ENCODE results near the gene SPRY2.
A peak's percentile ranks its signal among the peaks of the same experiment; 100 is the strongest.

Gene SPRY2

GRCh38 chr13:80336776-80337287 lies 4.1 kb downstream of the SPRY2 start:
- peak overlapping the region; percentile 98 for H3K27ac ChIP-seq (ENCODE audit: low read length)
- H3K4me1 ChIP-seq (ENCODE audit: control insufficient read depth in 1 of 2, insufficient read depth in 2 of 2, low read length in 2 of 2): no peaks in the 10 kb centered on the region
- H3K9me3 ChIP-seq (ENCODE audit: control insufficient read depth in 1 of 2, low read length in 2 of 2): no peaks in the 10 kb centered on the region
- H3K4me3 ChIP-seq (ENCODE audit: low read depth in 1 of 2, low read length in 2 of 2): peak overlapping the region; percentile 79 to 99
- H3K36me3 ChIP-seq (ENCODE audit: control insufficient read depth in 1 of 2, insufficient read depth in 2 of 2, low read length in 2 of 2): peaks cover 9 to 12% of the 10 kb centered on the region in 2 donors
- H3K27me3 ChIP-seq (ENCODE audit: low read depth, low read length): no peaks in the 10 kb centered on the region

- Histone ChIP-seq H3K9me3 (ENCODE audit: control insufficient read depth in 1 of 2, low read length in 2 of 2) (no peaks in the 10 kb centered on the region), H3K4me3 (ENCODE audit: low read depth in 1 of 2, low read length in 2 of 2) (peak overlapping the region; percentile 79 to 99), H3K27ac (ENCODE audit: low read length) (no peak overlapping the region), H3K4me1 (ENCODE audit: control insufficient read depth in 1 of 2, insufficient read depth in 2 of 2, low read length in 2 of 2) (no peaks in the 10 kb centered on the region), H3K27me3 (ENCODE audit: low read depth, low read length) (no peaks in the 10 kb centered on the region), H3K36me3 (ENCODE audit: control insufficient read depth in 1 of 2, insufficient read depth in 2 of 2, low read length in 2 of 2) (peaks cover 9 to 12% of the 10 kb centered on the region in 2 donors)
These were observed 4.6 kb downstream of the SPRY2 start for GRCh38 chr13:80336370-80336769.

- Histone ChIP-seq H3K36me3 (ENCODE audit: control insufficient read depth in 1 of 2, insufficient read depth in 2 of 2, low read length in 2 of 2) (peaks cover 9 to 12% of the 10 kb centered on the region in 2 donors), H3K4me3 (ENCODE audit: low read depth in 1 of 2, low read length in 2 of 2) (peak overlapping the region in 1 of 2 donors; percentile 0), H3K27ac (ENCODE audit: low read length) (peak overlapping the region; percentile 8), H3K4me1 (ENCODE audit: control insufficient read depth in 1 of 2, insufficient read depth in 2 of 2, low read length in 2 of 2) (no peaks in the 10 kb centered on the region), H3K9me3 (ENCODE audit: control insufficient read depth in 1 of 2, low read length in 2 of 2) (no peaks in the 10 kb centered on the region), H3K27me3 (ENCODE audit: low read depth, low read length) (no peaks in the 10 kb centered on the region)
These were observed 6.2 kb downstream of the SPRY2 start for GRCh38 chr13:80334597-80335260.

GRCh38 chr13:80331984-80332383 lies 8.9 kb downstream of the SPRY2 start:
- H3K4me1 ChIP-seq (ENCODE audit: control insufficient read depth in 1 of 2, insufficient read depth in 2 of 2, low read length in 2 of 2): no peaks in the 10 kb centered on the region
- no peaks in the 10 kb centered on the region for H3K9me3 ChIP-seq (ENCODE audit: control insufficient read depth in 1 of 2, low read length in 2 of 2)
- H3K4me3 ChIP-seq (ENCODE audit: low read depth in 1 of 2, low read length in 2 of 2): no peak overlapping the region
- no peak overlapping the region for H3K27ac ChIP-seq (ENCODE audit: low read length)
- peaks cover 4 to 9% of the 10 kb centered on the region in 2 donors for H3K36me3 ChIP-seq (ENCODE audit: control insufficient read depth in 1 of 2, insufficient read depth in 2 of 2, low read length in 2 of 2)
- H3K27me3 ChIP-seq (ENCODE audit: low read depth, low read length): no peaks in the 10 kb centered on the region

GRCh38 chr13:80329250-80329649 lies 11.7 kb downstream of the SPRY2 start:
- Histone ChIP-seq H3K9me3 (ENCODE audit: control insufficient read depth in 1 of 2, low read length in 2 of 2) (no peaks in the 10 kb centered on the region), H3K36me3 (ENCODE audit: control insufficient read depth in 1 of 2, insufficient read depth in 2 of 2, low read length in 2 of 2) (no peaks in the 10 kb centered on the region), H3K4me3 (ENCODE audit: low read depth in 1 of 2, low read length in 2 of 2) (no peak overlapping the region), H3K4me1 (ENCODE audit: control insufficient read depth in 1 of 2, insufficient read depth in 2 of 2, low read length in 2 of 2) (no peaks in the 10 kb centered on the region), H3K27ac (ENCODE audit: low read length) (no peak overlapping the region), H3K27me3 (ENCODE audit: low read depth, low read length) (no peaks in the 10 kb centered on the region)

DNA sequence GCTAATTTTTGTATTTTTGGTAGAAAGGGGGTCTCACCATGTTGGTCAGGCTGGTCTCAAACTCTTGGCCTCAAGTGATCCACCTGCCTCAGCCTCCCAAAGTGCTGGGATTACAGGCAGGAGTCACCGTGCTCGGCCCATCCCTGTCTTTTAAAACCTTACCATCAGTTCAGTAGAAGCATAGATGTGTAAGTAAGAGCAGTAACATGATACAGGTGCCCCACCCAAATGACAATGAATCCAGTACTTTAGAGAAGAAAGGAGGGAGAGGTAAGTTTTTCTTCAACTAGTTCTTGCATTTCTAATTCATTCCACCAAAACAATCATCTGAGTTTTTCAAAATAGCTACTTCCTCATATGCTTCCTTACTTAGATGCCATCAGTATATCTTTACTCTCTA lies 21.9 kb downstream of the SPRY2 start:
- Histone ChIP-seq H3K27ac (ENCODE audit: low read length) (no peak overlapping the region), H3K9me3 (ENCODE audit: control insufficient read depth in 1 of 2, low read length in 2 of 2) (no peaks in the 10 kb centered on the region), H3K4me1 (ENCODE audit: control insufficient read depth in 1 of 2, insufficient read depth in 2 of 2, low read length in 2 of 2) (no peaks in the 10 kb centered on the region), H3K36me3 (ENCODE audit: control insufficient read depth in 1 of 2, insufficient read depth in 2 of 2, low read length in 2 of 2) (no peaks in the 10 kb centered on the region), H3K4me3 (ENCODE audit: low read depth in 1 of 2, low read length in 2 of 2) (no peak overlapping the region), H3K27me3 (ENCODE audit: low read depth, low read length) (no peaks in the 10 kb centered on the region)

- H3K9me3 ChIP-seq (ENCODE audit: control insufficient read depth in 1 of 2, low read length in 2 of 2): no peaks in the 10 kb centered on the region
- H3K36me3 ChIP-seq (ENCODE audit: control insufficient read depth in 1 of 2, insufficient read depth in 2 of 2, low read length in 2 of 2): no peaks in the 10 kb centered on the region
- H3K4me3 ChIP-seq (ENCODE audit: low read depth in 1 of 2, low read length in 2 of 2): no peak overlapping the region
- no peaks in the 10 kb centered on the region for H3K27me3 ChIP-seq (ENCODE audit: low read depth, low read length)
- H3K27ac ChIP-seq (ENCODE audit: low read length): no peak overlapping the region
- no peaks in the 10 kb centered on the region for H3K4me1 ChIP-seq (ENCODE audit: control insufficient read depth in 1 of 2, insufficient read depth in 2 of 2, low read length in 2 of 2)
These were observed 25.9 kb downstream of the SPRY2 start for GRCh38 chr13:80314711-80315653.

DNA sequence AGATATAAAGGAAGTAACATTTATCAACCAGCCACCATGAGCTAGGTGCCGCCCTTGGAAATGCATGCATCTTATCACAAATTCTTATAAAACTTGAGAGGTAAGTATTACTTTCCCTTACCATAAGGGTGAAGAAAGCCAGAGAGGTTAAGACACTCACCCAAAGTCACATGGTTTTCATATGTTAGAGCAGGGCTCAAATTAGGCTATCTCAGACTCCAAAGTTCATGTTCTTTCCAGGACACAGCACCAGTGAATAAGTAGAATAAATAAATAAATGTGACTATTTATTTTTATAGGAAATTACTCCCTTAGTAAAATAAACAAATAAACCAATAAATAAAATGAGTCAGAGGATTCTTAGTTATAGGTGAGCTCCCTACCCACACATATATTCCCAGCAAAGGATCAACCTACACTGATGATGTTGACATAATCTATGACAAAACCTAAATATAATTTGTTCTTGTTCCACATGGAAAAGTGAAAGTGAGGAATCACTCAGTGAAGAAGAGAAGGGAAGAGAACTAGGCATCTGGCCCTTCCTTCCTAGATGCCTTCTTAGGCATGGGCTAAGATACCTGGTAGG lies 27.2 kb downstream of the SPRY2 start:
- Histone ChIP-seq H3K27me3 (ENCODE audit: low read depth, low read length) (no peaks in the 10 kb centered on the region), H3K36me3 (ENCODE audit: control insufficient read depth in 1 of 2, insufficient read depth in 2 of 2, low read length in 2 of 2) (no peaks in the 10 kb centered on the region), H3K4me3 (ENCODE audit: low read depth in 1 of 2, low read length in 2 of 2) (no peak overlapping the region), H3K9me3 (ENCODE audit: control insufficient read depth in 1 of 2, low read length in 2 of 2) (no peaks in the 10 kb centered on the region), H3K4me1 (ENCODE audit: control insufficient read depth in 1 of 2, insufficient read depth in 2 of 2, low read length in 2 of 2) (no peaks in the 10 kb centered on the region), H3K27ac (ENCODE audit: low read length) (no peak overlapping the region)

DNA sequence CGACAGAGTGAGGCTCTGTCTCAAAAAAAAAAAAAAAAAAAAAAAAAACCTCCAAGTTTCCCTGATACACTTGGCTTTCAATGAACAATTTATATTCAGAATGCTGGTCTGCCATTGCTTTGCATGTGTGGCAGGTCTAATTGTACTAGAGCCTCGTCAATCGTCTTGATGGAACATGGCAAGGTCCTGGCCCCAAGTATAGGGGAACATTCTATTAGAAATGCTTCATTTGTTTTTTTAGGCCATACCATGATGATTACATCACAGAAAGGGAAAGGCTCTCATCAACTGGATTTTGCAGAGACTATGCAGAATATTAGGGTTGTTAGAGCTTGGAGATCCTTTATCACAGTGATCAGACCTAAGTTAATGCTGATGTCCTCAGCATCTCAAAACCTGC lies 28.0 kb downstream of the SPRY2 start:
- no peaks in the 10 kb centered on the region for H3K4me1 ChIP-seq (ENCODE audit: control insufficient read depth in 1 of 2, insufficient read depth in 2 of 2, low read length in 2 of 2)
- H3K4me3 ChIP-seq (ENCODE audit: low read depth in 1 of 2, low read length in 2 of 2): no peak overlapping the region
- no peaks in the 10 kb centered on the region for H3K9me3 ChIP-seq (ENCODE audit: control insufficient read depth in 1 of 2, low read length in 2 of 2)
- no peaks in the 10 kb centered on the region for H3K27me3 ChIP-seq (ENCODE audit: low read depth, low read length)
- H3K27ac ChIP-seq (ENCODE audit: low read length): no peak overlapping the region
- H3K36me3 ChIP-seq (ENCODE audit: control insufficient read depth in 1 of 2, insufficient read depth in 2 of 2, low read length in 2 of 2): no peaks in the 10 kb centered on the region

DNA sequence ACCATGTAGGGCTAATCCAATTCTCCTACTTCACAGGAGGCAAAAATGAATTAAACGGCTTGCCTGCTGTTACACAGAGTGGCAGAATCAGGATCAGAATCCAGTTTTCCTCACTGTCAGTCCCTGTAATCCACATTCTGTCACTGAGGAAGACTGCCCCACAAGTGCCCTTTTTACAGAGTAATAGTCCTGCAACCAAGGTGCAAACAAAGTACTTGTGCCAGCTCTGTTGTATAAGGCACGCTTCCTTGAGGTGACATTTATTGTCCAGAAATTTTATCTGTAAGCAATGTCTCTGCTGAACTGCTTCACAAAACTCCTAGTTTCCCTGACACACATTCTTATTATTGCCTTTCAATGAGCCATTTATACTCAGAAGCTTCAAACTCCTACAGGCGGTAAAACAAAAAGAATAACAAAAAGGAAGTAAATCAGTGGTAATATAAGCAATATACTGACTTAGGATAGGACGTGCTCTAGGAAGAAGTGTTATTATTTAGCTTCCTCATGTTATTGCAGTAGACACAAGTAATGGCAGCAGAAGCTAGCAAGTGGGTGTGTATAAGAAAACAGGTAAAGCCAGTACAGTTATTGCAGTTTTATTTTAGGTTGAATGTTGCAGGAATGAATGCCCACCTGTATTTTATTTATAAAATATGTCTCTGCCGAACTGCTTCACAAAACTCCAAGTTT lies 28.8 kb downstream of the SPRY2 start:
- Histone ChIP-seq H3K4me3 (ENCODE audit: low read depth in 1 of 2, low read length in 2 of 2) (no peak overlapping the region), H3K27ac (ENCODE audit: low read length) (no peak overlapping the region)

DNA sequence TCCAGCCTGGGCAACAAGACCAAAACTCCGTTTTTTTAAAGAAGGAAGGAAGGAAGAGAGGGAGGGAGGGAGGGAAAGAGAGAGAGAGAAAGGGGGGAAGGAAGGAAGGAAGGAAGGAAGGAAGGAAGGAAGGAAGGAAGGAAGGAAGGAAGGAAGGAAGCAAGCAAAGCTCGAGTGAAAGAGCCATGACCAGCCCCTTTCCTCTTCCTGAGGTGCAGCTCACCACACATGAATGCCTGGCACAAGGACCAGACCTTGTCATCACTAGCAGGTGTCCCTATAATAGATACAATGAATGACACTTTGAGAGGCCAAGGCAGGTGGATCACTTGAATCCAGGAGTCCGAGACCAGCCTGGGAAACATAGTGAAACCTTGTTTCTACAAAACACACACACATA lies 31.0 kb downstream of the SPRY2 start:
- H3K4me3 ChIP-seq (ENCODE audit: low read depth in 1 of 2, low read length in 2 of 2): no peak overlapping the region
- H3K36me3 ChIP-seq (ENCODE audit: control insufficient read depth in 1 of 2, insufficient read depth in 2 of 2, low read length in 2 of 2): no peaks in the 10 kb centered on the region
- H3K9me3 ChIP-seq (ENCODE audit: control insufficient read depth in 1 of 2, low read length in 2 of 2): no peaks in the 10 kb centered on the region
- H3K27ac ChIP-seq (ENCODE audit: low read length): no peak overlapping the region
- peaks cover 0 to 8% of the 10 kb centered on the region in 2 donors for H3K4me1 ChIP-seq (ENCODE audit: control insufficient read depth in 1 of 2, insufficient read depth in 2 of 2, low read length in 2 of 2)
- no peaks in the 10 kb centered on the region for H3K27me3 ChIP-seq (ENCODE audit: low read depth, low read length)

More for the DNA sequence above, 28.8 kb downstream of the SPRY2 start:
- Histone ChIP-seq H3K9me3 (ENCODE audit: control insufficient read depth in 1 of 2, low read length in 2 of 2) (no peaks in the 10 kb centered on the region), H3K36me3 (ENCODE audit: control insufficient read depth in 1 of 2, insufficient read depth in 2 of 2, low read length in 2 of 2) (no peaks in the 10 kb centered on the region), H3K27me3 (ENCODE audit: low read depth, low read length) (no peaks in the 10 kb centered on the region), H3K4me1 (ENCODE audit: control insufficient read depth in 1 of 2, insufficient read depth in 2 of 2, low read length in 2 of 2) (peaks cover 0 to 4% of the 10 kb centered on the region in 2 donors)

All from muscle layer of duodenum (tissue), 2 donors.